HG03135 (cell line): ENCODE data around the gene PTBP2.
"Not testable (repeated sequence)": the region's sequence is repeated elsewhere in the genome, so short reads cannot be mapped to it uniquely, and the experiment has no call there.

Source experiments
- ATAC-seq: cut with Tn5 transposase; IDR thresholded peaks from one replicate; pipeline ENCODE4 v1.9.1; 2021; ENCODE audit warnings: mild to moderate bottlenecking, moderate library complexity; ENCODE audit not compliant: unreplicated experiment

Gene PTBP2

DNA sequence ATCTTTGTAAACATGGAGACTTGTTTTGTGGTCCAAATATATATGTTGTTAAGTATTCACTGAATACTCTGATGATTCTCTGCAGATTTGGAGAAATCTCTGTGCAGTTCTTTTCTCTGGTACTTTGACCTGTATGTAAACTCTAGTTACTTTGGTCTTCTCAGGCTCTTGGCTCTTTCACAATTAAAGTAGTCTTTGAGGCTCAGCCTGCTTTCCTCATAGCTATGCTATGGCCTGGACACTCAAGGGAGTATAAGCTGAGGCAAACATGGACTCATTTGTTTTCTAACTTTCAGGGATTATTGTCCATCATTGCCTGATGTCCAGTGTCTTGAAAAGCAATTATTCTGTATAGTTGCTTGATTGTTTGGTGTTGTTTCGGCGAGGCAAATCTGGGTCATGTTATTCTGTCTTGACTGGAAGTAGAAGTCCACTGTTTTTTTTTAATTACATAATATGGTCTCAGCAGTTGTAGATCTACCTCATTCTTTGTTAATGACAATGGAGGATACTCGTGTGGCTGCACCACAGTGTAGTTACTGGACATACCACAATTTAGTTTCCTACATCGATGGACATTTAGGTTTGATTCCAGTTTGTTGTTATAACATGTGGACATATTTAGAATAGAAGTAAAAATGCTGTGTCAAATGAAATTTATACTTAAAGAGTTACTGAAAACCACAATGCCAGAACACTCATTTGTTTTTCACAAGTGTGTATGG is 9.2 kb downstream of the PTBP2 start:
- no peak for ATAC-seq

- ATAC-seq: no peak
Observed at GRCh38 chr1:96741335-96741734, 19.8 kb downstream of the PTBP2 start.

DNA sequence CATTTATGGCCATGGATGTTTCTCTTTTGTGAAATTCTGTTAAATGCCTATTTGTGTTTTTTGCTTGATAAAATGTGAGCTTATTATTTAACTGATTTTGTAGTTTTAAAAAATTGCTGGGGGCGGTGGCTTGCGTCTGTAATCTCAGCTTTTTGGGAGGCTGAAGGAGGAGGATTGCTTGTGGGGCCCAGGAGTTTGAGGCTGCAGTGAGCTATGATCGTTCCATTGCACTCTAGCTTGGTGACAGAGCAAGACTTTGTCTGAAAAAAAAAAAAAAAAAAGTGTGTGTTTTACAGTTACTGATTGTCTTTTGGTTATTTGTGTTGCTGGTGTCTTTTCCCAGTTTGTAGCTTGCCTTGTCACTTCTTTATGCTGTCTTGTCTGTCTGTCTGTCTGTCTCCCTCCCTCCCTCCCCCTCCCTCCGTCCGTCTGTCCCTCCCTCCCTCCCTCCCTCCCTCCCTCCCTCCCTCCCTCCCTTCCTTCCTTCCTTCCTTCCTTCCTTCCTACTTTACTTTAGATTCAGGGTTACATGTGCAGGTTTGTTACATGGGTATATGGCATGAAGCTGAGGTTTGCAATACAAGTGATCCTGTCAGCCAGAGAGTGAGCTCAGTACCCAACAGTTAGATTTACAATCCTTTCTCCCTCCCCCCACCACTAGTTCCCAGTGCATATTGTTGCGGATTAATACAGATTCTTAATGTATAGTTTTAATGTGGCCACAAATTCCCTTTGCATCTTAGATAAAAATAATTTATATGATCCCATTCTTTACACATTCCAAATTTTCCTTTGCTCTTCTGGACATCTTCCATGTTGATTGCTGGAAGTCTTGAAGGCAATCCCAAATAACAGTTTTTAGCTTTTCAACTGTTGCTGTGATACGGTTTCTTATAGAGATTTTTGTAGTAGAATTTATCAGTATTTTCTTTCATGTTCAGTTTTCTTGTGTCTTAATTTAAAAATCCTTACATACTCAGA is 25.1 kb downstream of the PTBP2 start:
- ATAC-seq: no peak

GRCh38 chr1:96747565-96747964 is 26.0 kb downstream of the PTBP2 start:
- no peak for ATAC-seq

DNA sequence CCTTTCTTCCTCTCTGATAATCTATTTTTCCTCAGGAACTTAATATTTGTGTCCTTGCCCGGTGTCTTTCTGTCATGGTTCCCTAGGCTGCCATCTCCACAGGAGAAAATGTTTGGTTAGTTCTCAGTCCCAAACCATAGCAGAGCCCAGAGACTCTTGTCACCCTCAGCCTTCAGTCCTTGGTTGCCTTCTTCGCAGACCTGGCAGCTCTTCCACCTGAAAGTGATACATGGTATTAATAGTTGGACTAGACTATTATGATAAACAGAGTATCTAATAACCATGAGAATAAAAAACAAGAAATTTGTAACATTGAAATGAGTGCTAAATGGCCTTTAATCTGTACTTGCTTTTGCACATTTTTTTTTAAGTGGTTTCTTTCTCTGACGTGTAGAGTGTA is 26.5 kb downstream of the PTBP2 start:
- ATAC-seq: no peak

GRCh38 chr1:96749618-96750017 is 28.0 kb downstream of the PTBP2 start:
- no peak for ATAC-seq

- ATAC-seq: no peak
Observed at GRCh38 chr1:96752394-96752793, 30.8 kb downstream of the PTBP2 start.

GRCh38 chr1:96756789-96757188 is 35.2 kb downstream of the PTBP2 start:
- no peak for ATAC-seq

DNA sequence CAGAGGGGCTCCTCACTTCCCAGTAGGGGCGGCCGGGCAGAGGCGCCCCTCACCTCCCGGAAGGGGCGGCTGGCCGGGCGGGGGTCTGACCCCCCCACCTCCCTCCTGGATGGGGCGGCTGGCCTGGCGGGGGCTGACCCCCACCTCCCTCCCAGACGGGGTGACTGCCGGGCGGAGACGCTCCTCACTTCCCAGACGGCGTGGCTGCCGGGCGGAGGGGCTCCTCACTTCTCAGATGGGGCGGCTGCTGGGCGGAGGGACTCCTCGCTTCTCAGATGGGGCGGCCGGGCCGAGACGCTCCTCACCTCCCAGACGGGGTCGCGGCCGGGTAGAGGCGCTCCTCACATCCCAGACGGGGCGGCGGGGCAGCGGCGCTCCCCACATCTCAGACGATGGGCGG is 41.0 kb downstream of the PTBP2 start:
- ATAC-seq: not testable (repeated sequence)

DNA sequence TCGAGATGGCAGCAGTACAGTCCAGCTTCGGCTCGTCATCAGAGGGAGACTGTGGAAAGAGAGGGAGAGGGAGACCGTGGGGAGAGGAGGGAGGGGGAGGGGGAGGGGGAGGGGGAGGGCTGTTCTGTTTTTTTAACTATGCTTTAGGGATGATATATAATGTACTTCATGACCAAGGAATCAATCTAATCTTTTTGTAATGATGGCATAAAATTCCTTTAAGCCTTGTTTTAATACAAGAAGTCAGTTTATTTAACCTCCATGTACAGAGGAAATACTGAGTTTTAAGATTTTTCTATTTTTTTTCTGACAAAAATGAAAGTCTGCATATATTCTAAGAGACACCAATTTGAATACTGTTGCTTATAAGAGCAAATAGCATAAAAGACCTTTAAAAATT is 41.9 kb downstream of the PTBP2 start:
- no peak for ATAC-seq

- ATAC-seq: no peak
Observed at GRCh38 chr1:96764469-96764868, 42.9 kb downstream of the PTBP2 start.

- no peak for ATAC-seq
Observed at GRCh38 chr1:96771847-96772246, 50.3 kb downstream of the PTBP2 start.

DNA sequence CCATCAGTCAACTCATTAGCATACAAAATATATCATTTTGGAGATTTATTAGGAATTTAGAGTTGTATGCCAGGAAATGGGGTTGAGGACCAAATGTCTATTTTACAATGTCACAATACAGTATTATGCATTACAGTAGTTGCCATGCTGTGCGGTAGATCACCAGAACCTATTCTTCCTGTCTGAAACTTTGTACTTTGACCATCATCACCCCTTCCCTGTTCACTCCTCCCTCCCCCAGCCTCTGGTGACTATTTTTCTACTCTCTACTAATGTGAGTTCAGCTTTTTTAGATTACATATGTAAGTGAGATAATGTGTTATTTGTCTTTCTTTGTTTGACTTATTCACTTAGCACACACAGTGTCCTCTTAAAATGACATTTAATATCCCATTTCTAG is 50.8 kb downstream of the PTBP2 start:
- no peak for ATAC-seq

DNA sequence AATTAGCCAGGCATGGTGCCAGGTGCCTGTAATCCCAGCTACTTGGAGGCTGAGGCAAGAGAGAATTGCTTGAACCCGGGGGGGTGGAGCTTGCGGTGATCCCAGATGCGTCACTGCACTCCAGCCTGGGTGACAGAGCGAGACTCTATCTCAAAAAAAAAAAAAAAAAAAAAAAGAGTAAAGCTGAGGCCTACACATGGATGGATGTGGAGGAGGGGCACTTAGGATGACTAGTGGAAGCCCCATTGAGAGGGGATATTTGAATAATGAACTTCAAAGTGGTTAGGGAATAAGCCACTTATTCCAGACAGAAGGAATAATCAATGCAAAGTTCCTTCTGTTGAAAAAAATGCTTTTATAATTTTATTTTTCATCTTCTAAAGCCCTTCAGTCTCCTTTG is 51.4 kb downstream of the PTBP2 start:
- ATAC-seq: no peak

DNA sequence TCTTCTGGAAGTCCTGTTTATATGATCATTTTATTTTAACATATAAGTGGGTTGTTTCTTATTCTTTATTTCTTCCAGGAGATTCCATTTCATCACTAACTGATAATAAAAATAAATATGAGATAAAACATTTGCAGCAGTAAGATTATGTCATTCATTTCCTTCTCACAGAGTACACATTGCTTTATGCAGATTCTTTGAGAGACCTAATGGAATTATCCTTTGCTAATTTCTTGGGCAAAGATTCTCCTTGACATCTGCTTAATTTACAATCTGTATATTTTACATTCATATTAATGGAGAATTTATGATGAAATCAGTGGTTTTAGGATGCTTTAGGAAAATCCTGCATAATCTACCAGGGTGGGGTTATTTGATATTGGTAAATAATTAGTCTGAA is 60.6 kb downstream of the PTBP2 start:
- ATAC-seq: no peak

GRCh38 chr1:96782856-96783255 is 61.3 kb downstream of the PTBP2 start:
- ATAC-seq: no peak

GRCh38 chr1:96790599-96790998 is 69.0 kb downstream of the PTBP2 start:
- no peak for ATAC-seq

- ATAC-seq: no peak
Observed at GRCh38 chr1:96792220-96792619, 70.6 kb downstream of the PTBP2 start.

DNA sequence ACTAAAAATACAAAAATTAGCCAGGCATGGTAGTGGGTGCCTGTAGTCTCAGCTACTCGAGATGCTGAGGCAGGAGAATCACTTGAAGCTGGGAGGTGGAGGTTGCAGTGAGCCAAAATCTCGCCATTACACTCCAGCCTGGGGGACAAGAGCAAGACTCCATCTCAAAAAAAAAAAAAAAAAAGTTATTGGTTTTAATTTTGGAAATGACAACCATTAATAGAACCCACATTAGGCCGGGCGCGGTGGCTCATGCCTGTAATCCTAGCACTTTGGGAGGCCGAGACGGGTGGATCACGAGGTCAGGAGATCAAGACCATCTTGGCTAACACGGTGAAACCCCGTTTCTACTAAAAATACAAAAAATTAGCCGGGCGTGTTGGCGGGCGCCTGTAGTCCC is 80.1 kb downstream of the PTBP2 start:
- not testable (repeated sequence) for ATAC-seq

DNA sequence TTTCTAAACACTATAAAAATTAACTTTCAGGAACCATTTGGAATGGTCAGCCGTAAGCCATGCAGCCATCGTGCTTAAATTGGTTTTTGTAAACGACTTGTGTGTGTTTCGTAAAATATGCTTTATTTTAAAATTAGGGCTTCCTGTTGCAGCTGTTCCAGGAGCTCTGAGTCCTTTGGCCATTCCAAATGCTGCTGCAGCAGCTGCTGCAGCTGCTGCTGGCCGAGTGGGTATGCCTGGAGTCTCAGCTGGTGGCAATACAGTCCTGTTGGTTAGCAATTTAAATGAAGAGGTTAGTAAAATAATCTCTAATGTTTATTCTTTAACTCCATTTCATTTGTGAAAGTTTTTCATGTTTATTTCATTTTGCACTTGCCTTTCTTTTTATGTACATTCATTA is 83.1 kb downstream of the PTBP2 start:
- no peak for ATAC-seq

DNA sequence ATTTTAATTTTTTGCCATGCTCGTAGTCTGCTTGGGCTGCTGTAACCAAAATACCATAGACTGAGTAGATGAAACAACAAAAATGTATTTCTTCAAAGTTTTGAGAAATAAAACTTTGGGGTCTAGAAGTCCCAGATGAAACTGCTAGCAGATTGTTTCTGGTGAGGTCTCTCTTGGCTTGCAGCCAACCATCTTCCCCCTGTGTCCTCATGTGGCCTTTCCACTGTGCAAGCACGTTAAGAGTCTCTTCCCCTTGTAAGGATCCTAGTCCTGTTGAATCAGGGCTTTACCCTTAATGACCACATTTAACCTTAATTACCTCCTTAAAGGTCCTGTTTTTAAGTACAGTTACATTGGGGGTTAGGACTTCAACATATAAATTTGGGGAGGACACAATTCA is 86.6 kb downstream of the PTBP2 start:
- no peak for ATAC-seq

GRCh38 chr1:96815914-96816313 is 94.3 kb downstream of the PTBP2 start:
- ATAC-seq: no peak
